A549 treated with AZD2906 at 1 μM for 4 hours (cell line): Measurements from ENCODE around the gene ADGRE2. TPM values are rescaled to one million over a fixed set of nuclear protein-coding genes. Genes with fewer than 3 reads are reported as not detected.

ENCODE experiments used
- total RNA-seq: library from RNA; stranded (reverse); fragments of 200-300 nt; extraction: Qiagen RNA extraction; gene quantifications from 5 replicates; pipeline ENCODE4 v1.2.3, GENCODE V29; 2022

Gene ADGRE2
- total RNA-seq, result 0.51 to 1.1 TPM (median 0.66 TPM) in 5 replicates

DNA sequence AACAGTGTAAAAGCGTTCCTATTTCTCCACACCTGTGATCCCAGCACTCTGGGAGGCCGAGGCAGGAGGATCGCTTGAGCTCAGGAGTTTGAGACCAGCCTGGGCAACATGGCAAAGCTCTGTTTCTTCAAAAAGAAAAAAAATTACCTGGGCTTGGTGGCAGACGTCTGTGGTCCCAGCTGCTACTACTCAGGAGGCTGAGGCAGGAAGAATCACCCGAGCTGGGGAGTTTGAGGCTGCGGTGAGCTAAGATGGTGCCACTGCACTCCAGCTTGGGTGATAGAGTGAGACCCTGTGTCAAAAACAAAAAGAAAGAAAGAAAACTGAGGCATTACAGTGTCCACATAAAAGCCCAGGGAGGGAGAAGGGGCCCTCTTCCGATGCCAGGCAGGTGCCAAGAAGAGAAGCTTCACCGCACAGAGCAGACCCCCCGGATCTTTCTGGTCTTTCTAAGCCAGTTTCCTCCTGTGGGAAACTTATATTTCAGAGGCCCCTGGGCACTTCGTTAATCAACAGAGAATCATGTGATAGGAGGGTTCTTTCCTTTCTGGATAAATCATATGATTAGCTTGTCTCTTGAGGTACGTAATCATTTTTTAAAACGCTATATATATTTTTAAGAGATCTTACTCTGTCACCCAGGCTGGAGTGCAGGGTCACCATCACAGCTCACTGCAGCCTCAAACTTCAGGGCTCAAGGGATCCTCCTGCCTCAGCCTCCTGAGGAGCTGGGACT is at the start of gene ADGRE2:
ADGRE2 (minus strand) TSS at position 451 of the 736 bp plus-strand sequence. CDS start 1,804 bp downstream, outside the sequence.

DNA sequence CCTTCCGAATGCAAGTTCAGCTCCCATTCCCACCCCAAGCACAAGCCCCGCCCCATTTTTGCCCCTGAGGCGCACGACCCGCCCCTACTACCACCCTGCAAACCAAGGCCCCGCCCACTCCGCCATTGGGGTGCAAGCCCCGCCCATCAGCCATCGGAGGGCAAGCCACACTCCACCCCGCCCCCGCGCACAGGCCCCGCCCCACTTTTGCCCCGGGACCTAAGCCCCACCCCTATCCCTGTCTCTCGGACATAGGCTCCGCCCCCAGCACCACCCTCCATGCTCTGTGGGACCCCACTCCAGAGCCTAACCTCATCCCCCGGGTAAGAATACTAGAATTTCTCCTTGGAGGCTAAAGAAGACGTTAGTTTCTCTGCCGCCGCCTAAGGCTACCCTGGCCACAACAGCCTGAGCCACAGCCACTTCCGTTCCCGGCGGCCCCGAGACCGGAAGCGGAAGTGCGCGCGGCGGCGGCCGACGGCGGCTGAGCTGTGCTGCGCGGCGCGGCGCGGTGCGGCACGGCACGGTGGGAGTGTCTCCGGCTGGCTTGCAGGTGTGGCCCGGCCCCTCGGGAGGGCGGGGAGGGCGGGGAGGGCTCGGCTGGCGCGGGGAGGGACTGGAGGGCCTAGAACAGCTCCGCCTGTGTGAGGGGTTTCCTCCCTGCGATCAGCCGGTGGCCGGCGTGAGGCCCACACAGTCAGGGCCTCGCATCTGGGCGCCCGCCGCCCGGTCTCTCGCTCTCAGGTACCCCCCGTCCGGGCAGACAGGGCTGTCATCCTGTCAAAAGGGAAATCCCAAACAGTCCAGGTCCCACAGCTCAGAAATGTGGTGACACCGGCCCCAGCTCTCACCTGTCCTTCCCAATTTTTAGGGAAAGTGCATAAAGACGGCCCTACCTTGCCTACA is 88.5 kb downstream of the ADGRE2 start, which contains the start of gene ZNF333:
ZNF333 (plus strand) TSS at position 451 of the 906 bp plus-strand sequence. CDS start 3,444 bp downstream, outside the sequence.

Other genes starting within 250 kb of the ADGRE2 start
- gene TECR, start 249.0 kb downstream of the ADGRE2 start, total RNA-seq, result 148 to 187 TPM (median 185 TPM) in 5 replicates
- 155 to 213 TPM (median 206 TPM) in 5 replicates for gene NDUFB7, start 206.5 kb downstream of the ADGRE2 start, total RNA-seq
- gene CLEC17A, start 195.5 kb downstream of the ADGRE2 start, total RNA-seq, result not detected in 5 replicates
- not detected in 5 replicates for gene ADGRE3, start 103.7 kb downstream of the ADGRE2 start, total RNA-seq
- 2.7 to 3.4 TPM (median 3.0 TPM) in 5 replicates for gene ZNF333, start 88.5 kb downstream of the ADGRE2 start, total RNA-seq
- gene OR7A5, start 56.6 kb upstream of the ADGRE2 start, total RNA-seq, result not detected in 5 replicates
- gene OR7C1, start 56.6 kb upstream of the ADGRE2 start, total RNA-seq, result not detected in 5 replicates
- gene OR7A10, start 70.4 kb upstream of the ADGRE2 start, total RNA-seq, result not detected in 5 replicates
- gene OR7A17, start 107.6 kb upstream of the ADGRE2 start, total RNA-seq, result not detected in 5 replicates
- not detected in 5 replicates for gene OR7C2, start 162.9 kb upstream of the ADGRE2 start, total RNA-seq
- not detected in 5 replicates for gene SLC1A6, start 201.3 kb upstream of the ADGRE2 start, total RNA-seq